Measurements from ENCODE around the gene IQGAP1.

DNA sequence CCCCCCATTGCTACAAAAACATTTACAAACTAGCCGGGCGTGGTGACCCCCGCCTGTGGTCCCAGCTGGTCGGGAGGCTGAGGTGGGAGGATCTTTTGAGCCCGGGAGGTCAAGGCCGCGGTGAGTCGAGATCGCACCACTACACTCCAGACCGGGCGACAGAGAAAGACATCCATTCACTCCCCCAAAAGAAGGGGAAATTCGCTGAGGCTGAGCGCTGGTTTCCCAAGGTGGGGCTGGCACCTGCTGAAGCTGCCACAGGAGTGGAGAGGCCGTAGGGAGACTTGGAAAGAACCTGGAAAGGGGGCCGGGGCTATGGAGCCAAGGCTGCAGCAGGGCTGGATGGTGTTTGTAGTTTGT, 140.9 kb downstream of the IQGAP1 start:
- TF ChIP-seq POLR2AphosphoS5 (IDR thresholded peaks at IDR 0.05; ENCODE audit: low read depth, low read length): no peak
- no peak for TF ChIP-seq POU2F2 (IDR thresholded peaks at IDR 0.05; ENCODE audit: low read depth, low read length)
- no peak for TF ChIP-seq POLR2A (IDR thresholded peaks at IDR 0.05; ENCODE audit: low read depth, low read length)
- TF ChIP-seq TAF1 (IDR thresholded peaks at IDR 0.05; ENCODE audit: low read depth, low read length): no peak
- TF ChIP-seq SPI1 (IDR thresholded peaks at IDR 0.05; ENCODE audit: low read depth, low read length): no peak
- TF ChIP-seq PAX5 (IDR thresholded peaks at IDR 0.05; ENCODE audit: insufficient read depth, low read length, severe bottlenecking): no peak

All from GM12891 (cell line).